PFSK-1 (cell line): ENCODE measurements around the gene CYB561D2.

Experiments
- POLR2AphosphoS5 ChIP-seq: IDR thresholded peaks from 2 replicates; pipeline ENCODE4 v1.6.1; 2012; ENCODE audit warnings: low read depth, mild to moderate bottlenecking, control low read depth, low read length, moderate library complexity
- TAF1 ChIP-seq: IDR thresholded peaks from 2 replicates; pipeline ENCODE4 v1.6.1; 2012; ENCODE audit warnings: low read length, control low read depth, borderline replicate concordance; ENCODE audit not compliant: insufficient read depth
- TF ChIP-seq, protein P1 (sequence below), 2 experiments: IDR thresholded peaks; 2 replicates each; pipeline versions ENCODE4 v1.6.1 to v1.8.0; 2011 to 2012; ENCODE audit warnings: low read depth in 2 of 2, low read length in 2 of 2, control low read depth in 1 of 2, inconsistent platforms in 1 of 2, mild to moderate bottlenecking in 1 of 2, moderate library complexity in 1 of 2; ENCODE audit not compliant: insufficient read depth in 1 of 2

DNA sequence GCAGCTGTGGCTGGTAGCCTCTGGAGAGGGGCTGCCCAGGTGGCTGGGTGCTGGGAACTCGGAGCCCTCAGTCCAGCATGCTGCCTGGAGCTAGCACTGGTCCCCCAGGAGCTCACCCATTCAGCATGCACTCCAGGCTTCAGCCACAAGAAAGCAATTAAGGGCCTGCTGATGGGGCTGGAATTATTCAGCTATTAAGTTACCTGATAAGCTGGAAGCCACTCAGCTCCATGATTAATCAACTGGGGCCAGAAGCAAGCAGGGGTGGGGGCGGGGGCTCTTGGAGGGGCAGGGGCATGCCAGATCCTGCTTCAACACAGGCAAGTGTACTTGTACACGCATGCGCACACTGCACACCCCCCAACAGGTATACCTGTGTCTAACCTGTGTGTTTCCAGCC, 30.7 kb downstream of the CYB561D2 start:
- TF ChIP-seq TAF1 (no peak), POLR2AphosphoS5 (no peak)
- TF ChIP-seq, protein P1, sequence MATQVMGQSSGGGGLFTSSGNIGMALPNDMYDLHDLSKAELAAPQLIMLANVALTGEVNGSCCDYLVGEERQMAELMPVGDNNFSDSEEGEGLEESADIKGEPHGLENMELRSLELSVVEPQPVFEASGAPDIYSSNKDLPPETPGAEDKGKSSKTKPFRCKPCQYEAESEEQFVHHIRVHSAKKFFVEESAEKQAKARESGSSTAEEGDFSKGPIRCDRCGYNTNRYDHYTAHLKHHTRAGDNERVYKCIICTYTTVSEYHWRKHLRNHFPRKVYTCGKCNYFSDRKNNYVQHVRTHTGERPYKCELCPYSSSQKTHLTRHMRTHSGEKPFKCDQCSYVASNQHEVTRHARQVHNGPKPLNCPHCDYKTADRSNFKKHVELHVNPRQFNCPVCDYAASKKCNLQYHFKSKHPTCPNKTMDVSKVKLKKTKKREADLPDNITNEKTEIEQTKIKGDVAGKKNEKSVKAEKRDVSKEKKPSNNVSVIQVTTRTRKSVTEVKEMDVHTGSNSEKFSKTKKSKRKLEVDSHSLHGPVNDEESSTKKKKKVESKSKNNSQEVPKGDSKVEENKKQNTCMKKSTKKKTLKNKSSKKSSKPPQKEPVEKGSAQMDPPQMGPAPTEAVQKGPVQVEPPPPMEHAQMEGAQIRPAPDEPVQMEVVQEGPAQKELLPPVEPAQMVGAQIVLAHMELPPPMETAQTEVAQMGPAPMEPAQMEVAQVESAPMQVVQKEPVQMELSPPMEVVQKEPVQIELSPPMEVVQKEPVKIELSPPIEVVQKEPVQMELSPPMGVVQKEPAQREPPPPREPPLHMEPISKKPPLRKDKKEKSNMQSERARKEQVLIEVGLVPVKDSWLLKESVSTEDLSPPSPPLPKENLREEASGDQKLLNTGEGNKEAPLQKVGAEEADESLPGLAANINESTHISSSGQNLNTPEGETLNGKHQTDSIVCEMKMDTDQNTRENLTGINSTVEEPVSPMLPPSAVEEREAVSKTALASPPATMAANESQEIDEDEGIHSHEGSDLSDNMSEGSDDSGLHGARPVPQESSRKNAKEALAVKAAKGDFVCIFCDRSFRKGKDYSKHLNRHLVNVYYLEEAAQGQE (IDR thresholded peaks at IDR 0.05; ENCODE audit: insufficient read depth in 1 of 2, low read depth in 2 of 2, low read length in 2 of 2) = no peak
